ENCODE results near the gene CAPN14.

Gene CAPN14

DNA sequence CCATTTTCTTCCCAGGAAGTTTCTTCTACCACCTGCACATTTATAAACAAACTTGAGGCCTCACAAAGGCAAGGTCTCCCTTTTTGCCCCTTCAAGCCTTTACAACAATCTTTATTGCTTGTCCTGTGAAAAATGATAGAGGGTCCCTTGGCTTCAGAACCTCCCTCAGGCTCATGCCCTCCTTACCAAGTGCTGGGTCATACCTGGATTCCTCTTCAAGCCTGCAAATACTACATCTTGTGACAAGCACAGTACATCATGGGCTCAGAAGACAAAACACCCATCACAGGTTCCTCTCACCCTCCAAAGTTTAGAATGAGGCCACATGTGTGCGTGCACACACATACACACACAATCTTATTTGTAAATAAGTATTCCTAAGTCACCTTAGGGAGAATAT lies 9.1 kb downstream of the CAPN14 start:
- DNase-seq (ENCODE audit: low read depth): no peak
- H3K4me3 ChIP-seq (ENCODE audit: control insufficient read depth, low read depth, low read length): no peak overlapping the region
- TF ChIP-seq, protein P1, sequence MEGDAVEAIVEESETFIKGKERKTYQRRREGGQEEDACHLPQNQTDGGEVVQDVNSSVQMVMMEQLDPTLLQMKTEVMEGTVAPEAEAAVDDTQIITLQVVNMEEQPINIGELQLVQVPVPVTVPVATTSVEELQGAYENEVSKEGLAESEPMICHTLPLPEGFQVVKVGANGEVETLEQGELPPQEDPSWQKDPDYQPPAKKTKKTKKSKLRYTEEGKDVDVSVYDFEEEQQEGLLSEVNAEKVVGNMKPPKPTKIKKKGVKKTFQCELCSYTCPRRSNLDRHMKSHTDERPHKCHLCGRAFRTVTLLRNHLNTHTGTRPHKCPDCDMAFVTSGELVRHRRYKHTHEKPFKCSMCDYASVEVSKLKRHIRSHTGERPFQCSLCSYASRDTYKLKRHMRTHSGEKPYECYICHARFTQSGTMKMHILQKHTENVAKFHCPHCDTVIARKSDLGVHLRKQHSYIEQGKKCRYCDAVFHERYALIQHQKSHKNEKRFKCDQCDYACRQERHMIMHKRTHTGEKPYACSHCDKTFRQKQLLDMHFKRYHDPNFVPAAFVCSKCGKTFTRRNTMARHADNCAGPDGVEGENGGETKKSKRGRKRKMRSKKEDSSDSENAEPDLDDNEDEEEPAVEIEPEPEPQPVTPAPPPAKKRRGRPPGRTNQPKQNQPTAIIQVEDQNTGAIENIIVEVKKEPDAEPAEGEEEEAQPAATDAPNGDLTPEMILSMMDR (conservative IDR thresholded peaks at IDR 0.05; ENCODE audit: control insufficient read depth, insufficient read depth, low read depth, low read length): no peak

GRCh38 chr2:31207790-31208189 lies 9.5 kb downstream of the CAPN14 start:
- TF ChIP-seq, protein P1 (conservative IDR thresholded peaks at IDR 0.05; ENCODE audit: control insufficient read depth, insufficient read depth, low read depth, low read length): no peak
- DNase-seq (ENCODE audit: low read depth): no peak
- H3K4me3 ChIP-seq (ENCODE audit: control insufficient read depth, low read depth, low read length): no peak overlapping the region

GRCh38 chr2:31205613-31206012 lies 11.7 kb downstream of the CAPN14 start:
- no peak overlapping the region for H3K4me3 ChIP-seq (ENCODE audit: control insufficient read depth, low read depth, low read length)
- TF ChIP-seq, protein P1 (conservative IDR thresholded peaks at IDR 0.05; ENCODE audit: control insufficient read depth, insufficient read depth, low read depth, low read length): no peak
- DNase-seq (ENCODE audit: low read depth): no peak

DNA sequence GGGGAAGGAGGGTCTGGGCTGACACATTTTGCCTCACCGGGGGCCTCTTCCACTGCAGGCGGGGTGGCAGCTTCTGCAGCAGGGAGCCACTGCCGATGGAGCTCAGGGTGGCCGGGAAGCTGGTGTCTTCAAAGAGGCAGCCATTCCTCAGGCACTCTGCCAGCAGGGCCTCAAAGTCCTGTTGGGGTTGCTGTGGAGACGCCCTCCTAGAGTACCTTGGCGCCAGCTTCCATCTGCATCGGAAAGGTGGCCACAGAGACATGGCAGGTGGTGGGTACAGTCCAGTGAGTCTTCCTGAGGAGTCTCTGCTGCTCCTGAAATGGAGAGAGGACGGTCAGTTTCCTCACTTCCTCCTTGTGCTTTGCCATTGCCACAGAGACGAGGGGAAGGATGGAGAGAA lies 12.1 kb downstream of the CAPN14 start:
- DNase-seq (ENCODE audit: low read depth): no peak
- TF ChIP-seq, protein P1 (conservative IDR thresholded peaks at IDR 0.05; ENCODE audit: control insufficient read depth, insufficient read depth, low read depth, low read length): no peak

GRCh38 chr2:31204783-31205182 lies 12.5 kb downstream of the CAPN14 start:
- DNase-seq (ENCODE audit: low read depth): no peak
- TF ChIP-seq, protein P1 (conservative IDR thresholded peaks at IDR 0.05; ENCODE audit: control insufficient read depth, insufficient read depth, low read depth, low read length): no peak

More for the DNA sequence above, 12.1 kb downstream of the CAPN14 start:
- no peak overlapping the region for H3K4me3 ChIP-seq (ENCODE audit: control insufficient read depth, low read depth, low read length)

DNA sequence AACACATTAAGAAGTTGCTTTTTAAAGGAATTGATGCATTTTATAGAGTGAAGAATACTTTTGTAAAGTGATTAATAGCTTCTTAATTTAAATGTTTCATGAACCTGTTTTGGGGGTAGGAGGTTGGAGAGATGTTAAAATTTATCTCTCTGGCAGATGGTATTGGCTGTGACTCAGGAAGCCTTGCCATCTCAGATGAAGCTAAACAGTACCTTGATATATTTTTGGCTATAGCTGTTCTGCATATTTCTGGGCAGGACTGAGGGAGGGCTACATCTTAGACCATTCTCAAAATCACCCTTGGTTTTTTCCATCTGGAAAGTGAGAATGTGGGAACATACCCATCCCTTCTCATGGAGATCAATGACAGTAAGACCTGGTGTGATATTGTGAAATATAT lies 13.4 kb downstream of the CAPN14 start:
- TF ChIP-seq, protein P1 (conservative IDR thresholded peaks at IDR 0.05; ENCODE audit: control insufficient read depth, insufficient read depth, low read depth, low read length): no peak
- H3K4me3 ChIP-seq (ENCODE audit: control insufficient read depth, low read depth, low read length): no peak overlapping the region
- DNase-seq (ENCODE audit: low read depth): no peak

More at GRCh38 chr2:31204783-31205182, 12.5 kb downstream of the CAPN14 start:
- H3K4me3 ChIP-seq (ENCODE audit: control insufficient read depth, low read depth, low read length): no peak overlapping the region

GRCh38 chr2:31202833-31203232 lies 14.5 kb downstream of the CAPN14 start:
- TF ChIP-seq, protein P1 (conservative IDR thresholded peaks at IDR 0.05; ENCODE audit: control insufficient read depth, insufficient read depth, low read depth, low read length): no peak
- DNase-seq (ENCODE audit: low read depth): no peak
- no peak overlapping the region for H3K4me3 ChIP-seq (ENCODE audit: control insufficient read depth, low read depth, low read length)

Measured in fibroblast of mammary gland (primary cell).